NCI-H187 (cell line): Measurements from ENCODE around the gene CLEC4G.
"Not testable (repeated sequence)": the region's sequence is repeated elsewhere in the genome, so short reads cannot be mapped to it uniquely, and the experiment has no call there.

Experiments
- DNase-seq, 2 experiments: peaks; one replicate each; lab custom pipeline; 2025; lab: John Stamatoyannopoulos, UW

CLEC4G gene

DNA sequence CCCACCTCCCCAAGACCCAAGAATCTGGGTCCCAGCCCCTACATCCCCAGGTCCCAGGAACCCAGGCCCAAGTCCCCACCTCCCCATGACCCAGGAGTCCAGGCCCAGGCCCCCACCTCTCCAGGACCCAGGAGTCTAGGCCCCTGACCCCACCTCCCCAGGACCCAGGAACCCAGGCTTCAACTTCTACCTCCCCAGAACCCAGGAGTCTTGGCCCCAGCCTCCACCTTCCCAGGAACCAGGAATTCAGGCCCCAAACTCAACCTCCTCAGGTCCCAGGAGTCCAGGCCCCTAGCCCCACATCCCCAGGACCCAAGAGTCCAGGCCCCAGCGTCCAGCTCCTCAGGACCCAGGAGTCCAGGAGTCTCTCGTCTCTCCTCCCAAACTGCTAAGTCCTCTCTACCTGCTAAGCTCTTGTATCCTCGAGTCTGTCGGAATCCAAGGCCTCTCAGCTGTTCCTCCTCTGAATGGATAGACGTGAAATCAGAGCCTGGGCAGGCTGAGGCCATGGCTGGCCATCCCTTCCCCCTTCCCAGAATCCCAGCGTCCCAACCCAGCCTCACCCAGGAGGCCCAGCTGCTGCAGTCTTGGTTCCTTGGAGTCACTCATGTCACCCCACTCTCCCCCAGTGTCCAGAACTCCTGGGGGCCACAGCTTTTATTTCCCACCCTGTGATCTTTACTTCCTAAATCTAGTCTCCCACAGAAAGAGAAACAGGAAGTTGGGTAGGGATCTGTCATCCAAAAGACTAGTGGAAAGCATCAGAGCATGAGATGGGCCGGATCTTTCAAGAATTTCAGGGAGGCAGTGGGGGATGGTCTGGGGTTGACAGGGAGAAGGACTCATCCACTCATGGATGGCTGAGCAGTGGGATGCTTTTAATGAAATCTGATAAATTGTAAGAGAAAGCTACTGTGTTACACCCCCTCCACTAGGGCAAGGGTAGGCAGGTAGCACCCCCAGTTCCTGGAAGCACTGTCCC is 15.3 kb upstream of the CLEC4G start, which contains the start of gene CD209:
TSS of gene CD209 (minus strand) at position 632 of the 982 bp plus-strand sequence. CDS start at position 609, 23 bp downstream.
- no peak for DNase-seq

DNA sequence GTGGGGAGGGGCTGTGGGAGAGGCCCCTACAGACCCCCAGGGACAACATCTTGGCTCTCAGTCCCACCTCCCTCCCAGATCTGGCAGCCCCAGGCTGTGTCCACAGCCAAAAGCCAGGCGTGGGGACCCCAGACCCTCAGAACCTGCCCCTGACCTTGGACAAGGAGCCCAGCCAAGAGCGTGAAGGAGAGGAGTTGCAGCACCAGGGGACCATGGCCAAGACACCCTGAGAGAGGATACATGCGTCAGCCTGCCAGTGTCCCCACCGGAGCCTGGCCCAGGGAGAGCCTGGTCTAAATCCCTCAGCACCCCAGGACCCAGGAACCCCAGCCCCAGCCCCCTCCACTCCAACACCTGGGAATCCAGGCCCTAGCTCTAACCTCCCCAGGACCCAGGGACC is 14.4 kb upstream of the CLEC4G start:
- DNase-seq: not testable (repeated sequence)

DNA sequence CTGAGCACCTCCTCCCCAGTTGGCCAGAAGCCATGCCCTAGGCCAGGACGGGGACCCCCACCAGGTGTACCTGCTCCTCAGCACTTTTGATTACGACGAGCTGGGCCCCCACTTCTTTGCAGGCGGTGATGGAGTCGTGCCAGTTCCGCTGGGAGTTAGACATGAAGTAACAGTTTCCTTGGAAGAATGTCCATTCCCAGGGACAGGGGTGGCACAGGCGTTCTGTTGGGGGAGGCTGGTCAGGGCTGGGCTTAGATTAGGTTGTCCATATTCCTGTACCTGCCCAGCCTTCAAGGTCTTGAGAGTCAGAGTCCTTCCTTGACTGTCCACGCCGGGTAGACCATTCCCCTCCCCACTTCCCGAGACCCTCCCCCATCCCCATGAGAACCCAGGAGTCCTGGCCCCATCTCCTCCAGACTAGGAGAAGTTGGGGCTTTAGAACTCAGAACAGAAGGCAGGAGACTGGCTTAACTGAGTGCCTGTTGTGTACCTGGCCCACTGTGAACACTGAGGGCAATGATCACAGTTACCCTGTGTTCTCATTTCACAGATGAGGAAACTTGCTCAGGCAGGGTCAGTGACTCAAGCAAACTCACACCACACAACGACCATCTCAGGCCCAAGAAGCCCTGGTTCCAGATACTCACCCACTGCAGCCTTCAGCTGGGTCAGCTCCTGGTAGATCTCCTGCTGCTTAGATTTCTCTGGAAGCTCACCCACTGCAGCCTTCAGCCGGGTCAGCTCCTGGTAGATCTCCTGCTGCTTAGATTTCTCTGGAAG is 13.2 kb upstream of the CLEC4G start:
- DNase-seq: no peak

DNA sequence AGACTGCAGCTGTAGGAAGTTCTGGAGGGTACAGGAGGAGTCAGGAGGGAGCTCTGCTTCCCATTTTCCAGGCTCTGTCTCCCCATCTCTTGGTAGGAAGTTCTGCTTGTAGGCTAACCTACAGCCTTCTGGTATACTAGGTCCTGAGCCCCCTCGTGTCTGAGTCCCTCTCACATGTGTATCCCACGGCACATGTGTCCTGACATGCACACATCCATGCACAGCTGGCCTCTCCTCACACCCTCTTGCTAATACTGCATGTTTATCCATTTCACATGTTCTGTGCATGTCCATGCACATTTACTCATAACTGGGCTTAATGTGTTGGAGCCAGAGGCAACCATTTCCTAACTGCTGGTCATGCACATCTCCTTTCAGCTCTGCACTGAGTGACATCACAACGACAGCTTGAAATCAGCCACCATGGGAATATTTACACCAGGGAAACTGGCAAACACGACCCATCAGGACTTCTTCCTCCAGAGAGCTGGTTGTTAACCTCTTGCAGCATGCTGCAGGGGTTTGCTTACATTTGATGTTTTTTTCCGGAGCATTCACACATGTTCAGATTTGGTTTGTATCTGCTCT is 12.4 kb upstream of the CLEC4G start:
- no peak for DNase-seq

DNA sequence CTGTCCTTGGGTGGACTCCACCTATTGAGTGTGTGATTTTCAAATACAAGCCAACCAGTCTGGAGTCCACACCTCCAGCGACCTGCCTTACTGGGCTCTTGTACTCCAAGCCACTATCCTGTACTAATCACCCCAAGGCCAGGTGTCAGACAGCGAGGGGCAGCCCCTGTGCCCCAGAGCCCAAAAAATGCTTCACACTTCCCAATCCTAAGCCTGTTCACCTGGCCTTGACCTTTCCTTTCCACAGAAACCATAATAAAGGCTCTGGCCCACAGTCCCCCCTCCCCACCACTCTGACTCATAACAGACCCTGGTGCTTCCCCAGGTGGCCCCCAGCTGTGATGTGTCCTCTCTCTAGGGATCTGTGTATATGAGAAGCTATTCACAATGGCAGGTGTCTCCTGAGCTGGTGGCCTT is 11.5 kb upstream of the CLEC4G start:
- DNase-seq: no peak

DNA sequence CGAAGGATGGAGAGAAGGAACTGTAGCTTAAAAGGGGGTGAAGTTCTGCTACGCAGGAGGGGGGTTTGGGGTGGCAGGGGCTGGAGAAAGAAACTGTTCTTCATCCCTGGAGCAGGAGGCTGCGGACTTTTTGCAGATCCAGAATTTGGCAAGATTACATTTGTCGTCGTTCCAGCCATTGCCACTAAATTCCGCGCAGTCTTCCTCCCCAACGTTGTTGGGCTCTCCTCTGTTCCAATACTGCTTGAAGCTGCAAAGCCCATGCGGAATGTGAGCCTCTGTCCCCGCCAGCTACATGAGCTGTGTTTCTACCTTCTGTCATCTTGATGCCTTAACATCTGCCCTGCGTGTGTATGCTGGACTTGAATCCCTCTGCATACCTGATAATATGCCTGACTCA is 11.1 kb upstream of the CLEC4G start:
- no peak for DNase-seq

DNA sequence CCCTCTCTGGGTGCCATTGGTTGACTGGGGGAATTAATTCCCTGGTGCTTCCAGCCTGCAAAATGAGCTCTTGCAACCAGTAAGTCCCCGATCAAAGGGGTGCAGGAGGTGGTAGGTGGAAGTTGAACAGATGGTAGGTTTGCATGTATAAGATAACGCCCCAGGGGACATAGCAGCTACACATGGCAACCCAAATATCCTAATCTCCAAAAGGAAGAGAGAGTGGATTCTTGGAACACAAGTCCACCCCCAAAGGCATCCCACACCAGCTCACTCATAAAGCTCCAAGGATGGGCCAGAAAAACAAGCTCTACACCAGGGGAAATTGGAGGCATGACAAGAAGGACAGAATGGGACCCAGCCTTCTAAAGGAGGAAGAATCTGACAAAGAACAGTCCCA is 10.7 kb upstream of the CLEC4G start:
- no peak for DNase-seq

DNA sequence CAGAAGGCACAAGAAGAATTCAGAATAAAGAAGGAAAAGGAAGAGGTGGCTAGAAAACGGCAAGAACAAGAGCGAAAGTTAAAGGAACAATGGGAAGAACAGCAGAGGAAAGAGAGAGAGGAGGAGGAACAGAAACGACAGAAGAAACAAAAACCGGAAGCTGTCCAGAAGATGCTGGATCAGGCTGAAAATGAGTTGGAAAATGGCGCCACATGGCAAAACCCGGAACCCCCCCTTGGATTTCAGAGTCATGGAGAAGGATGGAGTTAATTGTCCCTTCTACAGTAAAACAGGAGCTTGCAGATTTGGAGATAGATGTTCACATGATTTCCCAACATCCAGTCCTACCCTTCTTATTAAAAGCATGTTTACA is 8.8 kb upstream of the CLEC4G start:
- DNase-seq: no peak

DNA sequence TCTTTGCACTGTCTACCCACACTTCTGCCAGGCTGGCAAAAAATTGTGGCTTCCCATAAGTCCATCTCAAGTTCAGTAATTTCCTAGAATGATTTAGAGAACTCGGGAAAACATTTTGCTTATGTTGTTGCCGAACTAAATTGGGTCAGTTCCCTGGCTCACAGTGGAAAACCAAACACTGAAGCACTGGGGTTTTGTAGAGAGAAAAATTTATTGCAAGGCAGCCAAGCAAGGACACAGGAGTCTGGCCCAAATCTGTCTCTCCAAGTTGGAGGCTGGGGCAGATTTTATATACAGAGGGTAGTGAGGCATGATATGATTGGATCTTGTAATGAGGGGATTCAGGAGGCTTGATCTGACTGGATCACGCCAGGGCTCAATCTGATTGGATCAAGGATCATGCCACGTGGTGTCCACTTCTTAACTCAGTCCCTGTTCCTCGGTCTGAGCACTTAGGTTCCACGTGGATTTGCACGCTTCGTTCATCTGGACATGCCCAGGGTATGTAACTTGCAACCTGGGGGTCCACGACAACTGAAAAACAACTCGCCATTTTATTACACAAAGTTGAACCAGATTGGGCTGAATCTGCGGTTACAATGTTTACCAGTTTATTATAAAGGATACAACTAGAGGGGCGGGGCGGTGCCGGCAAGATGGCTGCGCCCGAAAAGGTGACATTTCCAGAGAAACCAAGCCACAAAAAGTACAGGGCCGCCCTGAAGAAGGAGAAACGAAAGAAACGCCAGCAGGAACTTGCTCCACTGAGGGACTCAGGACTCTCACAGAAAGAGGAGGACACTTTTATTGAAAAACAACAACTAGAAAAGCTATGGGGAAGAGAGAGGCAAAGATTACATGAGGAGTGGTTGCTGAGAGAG is 8.1 kb upstream of the CLEC4G start:
- no peak for DNase-seq

DNA sequence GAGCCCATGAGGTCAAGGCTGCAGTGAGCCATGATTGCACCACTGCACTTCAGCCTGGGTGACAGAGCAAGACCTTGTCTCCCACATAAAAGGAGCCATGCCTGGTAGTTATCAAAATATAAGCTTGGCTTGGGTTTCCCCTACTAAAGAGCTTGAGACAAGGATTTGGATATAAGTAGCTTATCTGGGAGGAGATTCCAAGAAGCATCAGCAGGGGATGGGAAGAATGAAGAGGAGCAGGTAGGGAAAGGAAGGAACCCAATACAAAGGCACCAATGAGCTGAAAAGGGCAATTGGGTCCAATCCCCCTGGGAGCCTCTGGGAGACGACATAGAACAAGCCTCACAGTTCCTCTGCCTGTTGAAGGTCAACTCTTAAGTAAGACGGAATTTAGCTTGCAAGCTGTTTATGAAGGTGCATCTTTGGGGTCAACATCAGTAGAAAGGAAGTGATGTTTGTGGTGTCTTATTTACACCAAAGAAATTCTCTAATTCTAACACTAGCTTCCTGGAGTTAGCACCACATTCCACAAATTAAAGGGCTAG is 7.4 kb upstream of the CLEC4G start:
- DNase-seq: no peak

DNA sequence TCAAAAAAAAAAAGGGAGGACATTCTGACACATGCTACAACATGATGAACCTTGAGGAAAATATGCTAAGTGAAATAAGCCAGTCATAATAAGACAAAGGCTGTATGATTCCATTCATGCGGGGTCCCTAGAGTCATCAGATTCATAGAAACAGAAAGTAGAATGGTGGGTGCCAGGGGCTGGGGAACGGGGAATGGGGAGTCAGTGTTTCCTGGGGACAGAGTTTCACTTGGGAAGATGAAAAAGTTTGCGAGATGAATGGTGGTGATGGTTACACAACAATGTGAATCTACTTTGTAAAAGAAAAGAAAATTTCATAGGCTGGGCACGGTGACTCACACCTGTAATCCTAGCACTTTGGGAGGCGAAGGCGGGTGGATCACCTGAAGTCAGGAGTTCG is 6.1 kb upstream of the CLEC4G start:
- no peak for DNase-seq

DNA sequence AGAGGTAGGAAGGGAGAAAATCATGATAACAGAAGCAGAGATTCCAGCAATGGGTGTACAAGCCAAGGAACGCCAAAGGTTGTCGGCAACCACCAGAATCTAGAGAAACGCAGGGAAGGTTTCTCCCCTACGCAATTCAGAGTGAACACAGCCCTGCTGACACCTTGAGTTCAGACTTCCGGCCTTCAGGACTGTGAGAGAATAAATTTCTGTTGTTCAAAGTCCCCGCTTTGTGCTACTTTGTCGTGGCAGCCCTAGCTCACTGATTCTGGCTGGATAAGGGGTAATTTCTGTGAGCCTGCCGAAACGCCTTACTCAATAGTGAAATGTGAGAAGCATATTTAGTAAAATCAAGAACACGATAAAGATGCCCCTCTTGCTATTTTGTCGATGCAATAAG is 5.3 kb upstream of the CLEC4G start:
- DNase-seq: no peak

DNA sequence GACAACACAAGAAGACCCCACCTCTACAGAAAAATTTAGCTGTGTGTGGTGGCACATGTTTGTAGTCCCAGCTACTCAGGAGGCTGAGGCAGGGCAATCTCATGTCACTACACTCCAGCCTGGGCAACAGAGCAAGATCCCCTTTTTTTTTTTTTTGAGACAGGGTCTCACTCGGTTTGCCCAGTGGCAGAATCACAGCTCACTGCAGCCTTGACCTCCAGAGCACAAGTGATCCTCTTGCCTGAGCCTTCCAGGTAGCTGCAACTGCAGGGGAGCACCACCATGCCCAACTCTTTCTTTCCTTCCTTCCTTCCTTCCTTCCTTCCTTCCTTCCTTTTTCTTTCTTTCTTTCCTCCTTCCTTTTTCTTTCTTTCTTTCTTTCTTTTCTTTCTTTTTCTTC is 4.2 kb upstream of the CLEC4G start:
- DNase-seq: no peak

DNA sequence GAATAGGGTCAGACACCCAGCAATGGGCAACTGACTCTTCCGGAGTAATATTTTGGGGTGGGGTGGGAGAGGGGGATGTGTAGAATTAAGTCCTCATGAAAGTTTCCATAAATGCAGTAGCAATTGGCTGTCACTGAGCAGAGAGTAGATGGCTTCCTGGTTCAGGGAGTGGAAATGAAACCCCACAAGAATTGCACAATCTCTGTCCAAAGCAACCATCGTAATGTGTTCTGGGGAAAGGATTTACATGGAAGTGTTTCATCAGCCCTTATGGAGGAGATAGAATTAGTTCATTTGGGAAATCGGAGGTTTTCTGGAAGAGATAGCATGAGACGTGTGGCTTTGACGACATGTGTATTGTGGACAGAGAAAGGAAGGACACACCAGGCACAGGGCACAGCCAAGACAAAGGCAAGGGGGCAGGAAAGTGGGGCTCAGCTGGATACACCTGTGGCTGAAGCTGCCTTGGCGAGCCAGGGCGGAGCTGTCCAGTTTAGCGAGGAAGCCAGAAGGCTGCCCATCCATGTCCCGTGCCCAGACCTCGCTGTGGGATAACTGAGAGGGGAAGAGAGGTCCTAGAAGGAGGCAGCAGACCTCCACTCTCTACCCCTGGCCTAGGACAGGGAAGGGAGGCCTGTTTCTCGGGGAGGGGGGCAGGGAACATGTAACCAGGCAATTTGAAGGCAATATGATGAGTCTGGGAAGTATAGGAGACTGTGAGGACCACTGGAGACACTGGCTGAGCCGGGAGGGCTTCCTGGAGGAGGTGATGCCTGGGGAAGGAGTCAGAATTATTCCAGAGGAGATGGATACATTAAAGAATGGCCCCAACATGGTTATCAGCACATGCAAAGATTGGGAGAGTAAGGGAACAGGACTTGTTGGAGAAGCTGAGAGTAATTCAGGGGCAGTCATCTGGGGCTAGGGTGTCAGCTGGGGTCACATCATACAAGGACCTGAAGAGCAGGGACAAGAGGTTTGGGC is 2.6 kb upstream of the CLEC4G start:
- DNase-seq: no peak

DNA sequence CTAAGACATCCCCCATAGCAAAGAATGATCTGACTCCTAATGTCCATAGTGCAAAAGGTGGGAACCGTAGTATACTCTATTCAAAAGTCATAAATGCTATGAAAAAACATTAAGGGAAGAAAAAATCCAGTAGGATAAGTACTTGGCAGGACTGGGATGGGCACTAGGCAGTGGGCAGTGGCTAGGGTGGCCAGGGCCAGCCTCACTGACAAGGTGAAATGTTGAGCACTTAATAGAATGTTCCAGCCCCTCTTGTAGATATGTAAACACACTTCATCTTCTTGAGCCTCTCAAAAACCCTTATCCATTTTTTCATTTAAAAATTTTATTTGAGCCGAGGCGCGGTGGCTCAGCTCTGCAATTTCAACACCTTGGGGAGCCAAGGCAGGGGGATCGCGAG is 1.5 kb upstream of the CLEC4G start:
- no peak for DNase-seq

DNA sequence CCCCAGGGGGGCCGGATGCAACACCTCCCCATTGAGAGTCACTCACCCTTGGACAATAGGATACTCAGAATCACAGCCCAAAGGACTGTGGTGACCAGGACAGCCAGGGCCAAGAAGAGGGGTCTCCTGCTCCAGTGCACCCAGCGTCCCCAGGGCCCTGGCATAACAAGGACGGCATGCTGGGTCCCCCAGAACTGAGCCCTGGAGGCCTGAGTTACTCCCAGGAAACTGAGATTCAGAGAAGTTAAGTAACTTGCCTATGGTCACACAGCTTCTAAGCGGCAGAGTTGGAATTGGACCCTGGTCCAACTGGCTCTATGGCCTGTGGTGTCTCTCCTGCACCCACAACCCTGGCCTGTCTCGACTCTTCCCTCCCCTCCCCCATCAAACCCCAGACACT is 295 bp downstream of the CLEC4G start:
- DNase-seq: no peak

DNA sequence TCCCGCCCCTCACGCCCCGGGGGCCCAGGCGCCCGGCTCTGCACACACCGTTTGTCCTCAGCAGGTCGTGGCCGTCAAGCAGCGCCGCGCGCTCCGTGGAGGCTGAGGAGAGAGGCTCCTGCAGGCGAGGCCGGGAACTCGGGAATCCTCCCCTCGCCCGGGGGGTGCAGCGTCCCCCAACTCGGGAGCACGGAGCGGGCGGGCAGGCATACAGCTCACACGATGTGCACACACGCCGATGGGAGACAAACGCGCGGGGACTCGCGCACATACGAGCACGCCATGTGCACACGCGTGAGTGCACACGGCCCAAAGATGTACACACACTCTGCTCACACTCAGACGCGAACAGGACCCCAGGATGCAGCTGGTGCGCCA is 703 bp downstream of the CLEC4G start:
- no peak for DNase-seq

DNA sequence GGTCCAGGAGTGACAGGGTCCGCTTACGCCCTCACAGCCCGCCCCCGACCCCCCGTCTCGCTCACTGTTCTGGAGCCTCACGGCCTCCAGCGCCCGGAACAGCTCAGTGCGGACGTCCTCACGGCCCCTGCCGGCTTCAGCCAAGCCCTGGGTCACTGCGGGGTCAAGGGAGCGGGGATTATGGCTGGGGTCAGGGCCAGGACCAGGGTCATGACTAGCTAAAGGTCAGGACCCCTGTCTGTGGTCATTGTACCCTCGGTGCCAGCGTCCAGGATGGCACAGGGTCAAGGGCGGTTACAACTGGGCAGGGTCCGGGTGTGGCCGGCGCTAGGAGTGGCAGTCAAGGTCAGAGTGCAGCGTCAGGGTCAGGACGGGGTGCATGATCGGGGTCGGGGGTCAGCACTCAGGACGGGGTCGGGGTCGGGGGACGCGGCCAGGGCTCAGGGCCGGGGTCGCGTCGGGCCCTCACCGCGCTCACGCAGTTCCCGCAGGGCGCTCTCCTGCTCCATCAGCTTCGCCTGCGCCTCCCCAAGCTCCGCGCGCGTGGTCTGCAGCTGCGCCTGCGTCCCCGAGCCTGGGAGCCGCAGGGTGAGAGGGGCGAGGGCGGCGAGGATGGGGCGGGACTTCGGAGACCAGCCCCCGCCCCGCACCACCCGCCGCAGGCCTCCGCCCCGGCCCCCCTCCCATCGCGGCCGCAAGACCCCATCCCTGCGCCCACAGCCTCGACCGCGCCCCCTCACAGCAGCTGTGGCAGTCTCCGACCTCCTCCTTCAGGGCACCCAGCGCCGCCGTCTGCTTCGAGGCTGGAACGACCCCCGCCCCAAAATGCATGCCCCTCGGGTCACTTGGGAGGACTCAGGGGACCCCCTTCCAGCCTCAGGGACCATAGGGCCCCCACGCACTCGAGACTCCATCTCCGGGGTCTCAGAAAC is 1.4 kb downstream of the CLEC4G start:
- DNase-seq: no peak

DNA sequence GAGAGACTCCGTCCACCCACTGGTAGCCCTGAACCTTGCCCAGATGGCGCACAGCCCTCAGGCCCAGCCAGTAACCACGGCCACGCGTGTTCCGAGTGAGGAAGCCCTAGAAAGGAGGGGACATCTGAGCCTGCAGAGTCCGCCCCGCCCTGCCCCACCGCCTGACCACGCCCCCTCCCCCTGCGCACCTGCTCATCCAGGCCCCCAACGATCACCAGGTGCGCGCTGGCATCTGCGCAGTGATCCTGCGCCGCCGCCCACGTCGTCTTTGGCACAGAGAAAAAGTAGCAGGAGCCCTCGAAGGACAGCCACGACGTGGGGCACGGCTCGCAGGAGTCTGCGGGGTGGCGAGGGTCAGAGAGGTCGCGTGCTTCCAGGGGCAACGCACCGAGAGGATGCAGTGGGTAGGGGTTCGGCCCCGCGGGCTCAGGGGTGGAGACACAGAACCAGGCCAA is 2.1 kb downstream of the CLEC4G start:
- DNase-seq: no peak
